ENCODE measurements around the gene ACVRL1. TPM values are rescaled to one million over a fixed set of nuclear protein-coding genes. Genes with fewer than 3 reads are reported as not detected.

Gene ACVRL1
- polyA plus RNA-seq, 12 donors: 39.3 to 55.1 (median 47.0) TPM; not detected in 1

- no peak for DNase-seq
Observed at GRCh38 chr12:51914034-51914923, 7.0 kb downstream of the ACVRL1 start.

GRCh38 chr12:51915003-51915625 is 7.8 kb downstream of the ACVRL1 start:
- no peak for DNase-seq

GRCh38 chr12:51915951-51916350 is 8.6 kb downstream of the ACVRL1 start:
- no peak for DNase-seq

- DNase-seq: no peak
Observed at GRCh38 chr12:51917041-51917590, 9.8 kb downstream of the ACVRL1 start.

GRCh38 chr12:51917746-51918453 is 10.6 kb downstream of the ACVRL1 start:
- no peak for DNase-seq

- DNase-seq: no peak
Observed at GRCh38 chr12:51920046-51920445, 12.7 kb downstream of the ACVRL1 start.

- DNase-seq: no peak
Observed at GRCh38 chr12:51921017-51921725, 13.9 kb downstream of the ACVRL1 start.

GRCh38 chr12:51922146-51922545 is 14.8 kb downstream of the ACVRL1 start:
- DNase-seq: no peak

GRCh38 chr12:51922762-51923505 is 15.6 kb downstream of the ACVRL1 start:
- peak; percentile 55 for DNase-seq

- peak; percentile 61 for DNase-seq
Observed at GRCh38 chr12:51923506-51924365, 16.4 kb downstream of the ACVRL1 start.

GRCh38 chr12:51924551-51925319 is 17.4 kb downstream of the ACVRL1 start:
- DNase-seq: no peak

- DNase-seq: no peak
Observed at GRCh38 chr12:51925346-51926063, 18.2 kb downstream of the ACVRL1 start.

GRCh38 chr12:51926064-51926632 is 18.8 kb downstream of the ACVRL1 start:
- DNase-seq: no peak

GRCh38 chr12:51926718-51927117 is 19.4 kb downstream of the ACVRL1 start:
- no peak for DNase-seq

- DNase-seq: no peak
Observed at GRCh38 chr12:51932218-51933076, 25.1 kb downstream of the ACVRL1 start.

- DNase-seq: no peak
Observed at GRCh38 chr12:51934080-51934479, 26.8 kb downstream of the ACVRL1 start.

GRCh38 chr12:51937926-51938325 is 30.6 kb downstream of the ACVRL1 start:
- no peak for DNase-seq

All from muscle of arm (tissue), 12 donors.